Cardiac muscle cell (in vitro differentiated cells and primary cell): Measurements from ENCODE around the gene GPR153. TPM values are rescaled to one million over a fixed set of nuclear protein-coding genes. Genes with fewer than 3 reads are reported as not detected.

ENCODE experiments used
- DNase-seq, 2 donors: peaks; one replicate each; pipeline versions ENCODE4 v3.0.0 to v3.0.0-alpha.2; 2010 to 2017; ENCODE audit warnings: low read depth in 1 of 2, low spot score in 1 of 2
- H3K27ac ChIP-seq: fragments of 200-600 bp; sonication (generic); 2 replicates; pipeline ENCODE4 v1.5.1; 2016
- H3K27me3 ChIP-seq: fragments of 200-600 bp; sonication (generic); 2 replicates; pipeline ENCODE4 v1.6.0; 2016; ENCODE audit warnings: control low read depth
- H3K36me3 ChIP-seq: fragments of 200-600 bp; sonication (generic); 2 replicates; pipeline ENCODE4 v1.5.1; 2016; ENCODE audit warnings: control low read depth
- H3K4me1 ChIP-seq: fragments of 200-600 bp; sonication (generic); 2 replicates; pipeline ENCODE4 v1.8.1; 2017; ENCODE audit warnings: low read depth, mild to moderate bottlenecking, mixed run types
- H3K4me3 ChIP-seq: fragments of 200-600 bp; sonication (generic); 2 replicates; pipeline ENCODE4 v1.5.1; 2016; ENCODE audit warnings: mild to moderate bottlenecking
- H3K9me3 ChIP-seq: fragments of 200-600 bp; sonication (generic); 2 replicates; pipeline ENCODE4 v1.5.1; 2017; ENCODE audit warnings: low read depth, mild to moderate bottlenecking, control low read depth
- CTCF ChIP-seq: IDR thresholded peaks from 2 replicates; pipeline ENCODE4 v1.5.1; 2012; ENCODE audit warnings: low read depth, mild to moderate bottlenecking, low read length
- polyA plus RNA-seq: library from polyadenylated mRNA; unstranded; fragments of >200 nt; fragmentation: Nextera tagmentation; extraction: Ambion mirVana; gene quantifications from 2 replicates; pipeline ENCODE4 v1.2.1, GENCODE V29; 2016
- total RNA-seq: library from RNA; depleted of rRNA; stranded (reverse); fragments of >200 nt; gene quantifications from 2 replicates; pipeline ENCODE4 v1.2.3, GENCODE V29; 2016

GPR153 gene
- total and polyA plus RNA-seq, 2 experiments from 2014 or later, result 21.0 to 32.7 TPM

- H3K4me3 ChIP-seq, result no peak overlapping the region
- no peak for DNase-seq
- H3K36me3 ChIP-seq, result no peaks in the 10 kb centered on the region
- TF ChIP-seq CTCF, result no peak
- H3K27me3 ChIP-seq, result no peaks in the 10 kb centered on the region
- H3K4me1 ChIP-seq, result peaks cover 2% of the 10 kb centered on the region
- no peak overlapping the region for H3K27ac ChIP-seq
- no peaks in the 10 kb centered on the region for H3K9me3 ChIP-seq
These were observed 24.4 kb upstream of the GPR153 start for GRCh38 chr1:6285336-6285735.

- no peak for DNase-seq
- Histone ChIP-seq H3K27ac (no peak overlapping the region), H3K36me3 (no peaks in the 10 kb centered on the region), H3K4me1 (peaks cover 9% of the 10 kb centered on the region), H3K4me3 (no peak overlapping the region), H3K27me3 (no peaks in the 10 kb centered on the region), H3K9me3 (no peaks in the 10 kb centered on the region)
- TF ChIP-seq CTCF, result no peak
These were observed 21.8 kb upstream of the GPR153 start for GRCh38 chr1:6282577-6283270.

GRCh38 chr1:6281511-6282402 is 20.9 kb upstream of the GPR153 start:
- Histone ChIP-seq H3K9me3 (no peaks in the 10 kb centered on the region), H3K4me3 (no peak overlapping the region), H3K4me1 (peaks cover 13% of the 10 kb centered on the region), H3K36me3 (no peaks in the 10 kb centered on the region), H3K27me3 (no peaks in the 10 kb centered on the region), H3K27ac (no peak overlapping the region)
- no peak for TF ChIP-seq CTCF
- no peak for DNase-seq

- TF ChIP-seq CTCF, result peak; percentile 28
- peak; percentile 18 to 65 for DNase-seq
- Histone ChIP-seq H3K27ac (no peak overlapping the region), H3K9me3 (no peaks in the 10 kb centered on the region), H3K4me1 (peaks cover 20% of the 10 kb centered on the region), H3K36me3 (no peaks in the 10 kb centered on the region), H3K27me3 (no peaks in the 10 kb centered on the region), H3K4me3 (no peak overlapping the region)
These were observed 20.0 kb upstream of the GPR153 start for GRCh38 chr1:6280761-6281451.

DNA sequence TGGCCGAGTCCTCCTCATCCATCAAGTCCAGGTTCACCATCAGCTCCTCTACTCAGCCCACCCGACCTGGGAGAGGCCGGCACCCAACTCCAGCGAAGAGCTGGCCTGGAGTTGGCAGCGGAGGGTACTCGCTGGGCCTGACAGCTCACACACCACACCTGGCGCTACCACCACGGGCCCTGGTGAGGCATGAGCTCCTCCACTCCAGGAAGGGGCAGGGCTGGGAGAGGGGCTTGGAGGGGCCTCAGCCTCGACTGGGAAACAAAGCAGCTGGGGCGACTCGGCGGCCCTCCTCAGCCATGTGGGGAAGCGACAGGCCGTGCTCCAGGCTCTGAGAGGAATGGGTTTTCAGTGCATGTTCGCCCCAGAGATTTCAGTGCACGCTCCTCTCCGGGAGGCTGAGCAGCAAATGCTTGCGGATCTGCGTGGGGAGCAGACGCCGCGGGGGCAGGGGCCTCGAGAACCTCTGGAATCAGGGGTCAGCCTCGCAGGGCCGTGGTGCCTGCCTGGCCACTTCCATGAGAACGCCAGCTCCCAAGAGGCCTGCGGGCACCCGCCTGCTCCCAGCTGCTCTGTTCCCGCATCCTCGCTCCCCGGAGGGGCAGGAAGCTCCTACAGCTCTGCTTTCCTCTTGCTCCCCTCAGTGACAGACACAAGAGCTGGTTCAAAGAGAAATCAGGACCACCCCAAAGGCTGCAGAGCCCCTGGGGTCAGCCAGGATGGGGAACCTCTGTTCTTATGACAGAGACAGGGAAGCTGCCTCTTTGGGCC is 18.9 kb upstream of the GPR153 start:
- no peak for TF ChIP-seq CTCF

More for the DNA sequence above, 18.9 kb upstream of the GPR153 start:
- H3K4me3 ChIP-seq, result no peak overlapping the region
- no peak for DNase-seq
- peaks cover 23% of the 10 kb centered on the region for H3K4me1 ChIP-seq
- no peaks in the 10 kb centered on the region for H3K9me3 ChIP-seq
- H3K27me3 ChIP-seq, result no peaks in the 10 kb centered on the region
- H3K27ac ChIP-seq, result no peak overlapping the region
- H3K36me3 ChIP-seq, result no peaks in the 10 kb centered on the region
